ENCODE measurements around the gene OR10P1.

The OR10P1 gene

DNA sequence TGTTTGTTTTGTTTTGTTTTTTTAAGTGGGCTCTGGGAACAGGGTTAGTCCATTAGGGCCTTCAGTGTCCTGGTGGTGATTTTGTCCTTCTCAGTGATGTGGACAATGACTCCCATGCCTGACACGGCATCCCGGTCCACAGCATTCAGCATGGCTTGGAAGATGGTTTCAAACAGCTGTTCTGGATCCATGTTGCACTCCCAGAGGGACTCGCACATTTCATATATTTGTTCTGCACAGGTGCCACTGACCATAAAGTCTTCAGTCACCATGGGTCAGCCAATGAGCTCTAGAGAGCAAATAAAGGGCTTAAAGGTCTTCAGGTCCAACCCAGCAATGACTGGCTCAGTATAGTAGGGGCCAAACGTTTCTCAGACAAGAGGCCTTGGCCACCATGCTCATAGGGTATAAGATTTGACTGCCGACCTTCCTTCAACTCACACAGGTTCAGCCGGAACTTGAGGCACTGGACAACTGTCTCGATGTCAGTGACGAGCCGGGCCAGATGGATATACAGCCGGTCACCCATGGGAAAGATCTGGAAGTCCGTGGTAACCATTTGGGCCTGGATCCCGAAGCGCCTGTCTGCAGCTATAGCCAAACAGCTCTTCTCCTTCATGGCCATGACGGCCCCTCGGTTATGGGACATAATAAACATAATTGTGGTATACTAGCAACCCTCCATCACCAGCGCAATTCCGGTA lies 18.0 kb downstream of the OR10P1 start:
- TF ChIP-seq CTCF (IDR thresholded peaks at IDR 0.05; ENCODE audit: low read depth, low read length) = no peak
- H3K4me3 ChIP-seq (ENCODE audit: low read depth, low read length) = no peak overlapping the region
- no peaks in the 10 kb centered on the region for H3K9me3 ChIP-seq
- peaks cover 21% of the 10 kb centered on the region for H3K27me3 ChIP-seq
- H3K4me1 ChIP-seq = no peaks in the 10 kb centered on the region
- no peaks in the 10 kb centered on the region for H3K36me3 ChIP-seq
- no peak for DNase-seq

- no peaks in the 10 kb centered on the region for H3K9me3 ChIP-seq
- no peak overlapping the region for H3K4me3 ChIP-seq (ENCODE audit: low read depth, low read length)
- H3K27me3 ChIP-seq = peaks cover 34% of the 10 kb centered on the region
- no peak for DNase-seq
- TF ChIP-seq CTCF (IDR thresholded peaks at IDR 0.05; ENCODE audit: low read depth, low read length) = no peak
- H3K4me1 ChIP-seq = no peaks in the 10 kb centered on the region
- H3K36me3 ChIP-seq = no peaks in the 10 kb centered on the region
Measured at GRCh38 chr12:55657212-55657611, 20.5 kb downstream of the OR10P1 start.

DNA sequence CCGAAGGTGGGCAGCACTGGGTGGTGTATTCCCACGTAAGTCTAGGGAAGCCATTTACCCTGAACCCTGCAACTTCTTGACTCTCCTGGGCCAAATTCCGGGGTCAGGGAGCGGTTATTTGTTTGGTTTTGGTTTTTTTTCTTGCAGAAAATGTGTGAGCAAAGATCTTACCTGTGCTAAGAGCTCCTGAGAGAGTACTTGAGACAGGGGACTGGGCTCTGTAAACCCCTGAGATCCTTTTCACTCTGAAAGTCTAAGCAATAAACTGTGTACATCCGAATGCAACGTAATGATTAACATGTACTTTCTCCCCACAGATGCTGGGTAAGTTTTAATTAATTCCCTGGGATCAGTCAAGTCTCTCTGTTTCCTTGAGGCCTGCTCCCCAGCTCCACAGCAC lies 21.5 kb downstream of the OR10P1 start:
- no peak for DNase-seq
- H3K9me3 ChIP-seq = no peaks in the 10 kb centered on the region
- no peaks in the 10 kb centered on the region for H3K4me1 ChIP-seq
- no peaks in the 10 kb centered on the region for H3K36me3 ChIP-seq
- peaks cover 43% of the 10 kb centered on the region for H3K27me3 ChIP-seq
- no peak overlapping the region for H3K4me3 ChIP-seq (ENCODE audit: low read depth, low read length)
- no peak for TF ChIP-seq CTCF (IDR thresholded peaks at IDR 0.05; ENCODE audit: low read depth, low read length)

GRCh38 chr12:55658635-55659391 lies 22.1 kb downstream of the OR10P1 start:
- no peaks in the 10 kb centered on the region for H3K36me3 ChIP-seq
- H3K9me3 ChIP-seq = no peaks in the 10 kb centered on the region
- H3K27me3 ChIP-seq = peaks cover 43% of the 10 kb centered on the region
- no peak for DNase-seq
- H3K4me1 ChIP-seq = no peaks in the 10 kb centered on the region
- no peak for TF ChIP-seq CTCF (IDR thresholded peaks at IDR 0.05; ENCODE audit: low read depth, low read length)
- no peak overlapping the region for H3K4me3 ChIP-seq (ENCODE audit: low read depth, low read length)

DNA sequence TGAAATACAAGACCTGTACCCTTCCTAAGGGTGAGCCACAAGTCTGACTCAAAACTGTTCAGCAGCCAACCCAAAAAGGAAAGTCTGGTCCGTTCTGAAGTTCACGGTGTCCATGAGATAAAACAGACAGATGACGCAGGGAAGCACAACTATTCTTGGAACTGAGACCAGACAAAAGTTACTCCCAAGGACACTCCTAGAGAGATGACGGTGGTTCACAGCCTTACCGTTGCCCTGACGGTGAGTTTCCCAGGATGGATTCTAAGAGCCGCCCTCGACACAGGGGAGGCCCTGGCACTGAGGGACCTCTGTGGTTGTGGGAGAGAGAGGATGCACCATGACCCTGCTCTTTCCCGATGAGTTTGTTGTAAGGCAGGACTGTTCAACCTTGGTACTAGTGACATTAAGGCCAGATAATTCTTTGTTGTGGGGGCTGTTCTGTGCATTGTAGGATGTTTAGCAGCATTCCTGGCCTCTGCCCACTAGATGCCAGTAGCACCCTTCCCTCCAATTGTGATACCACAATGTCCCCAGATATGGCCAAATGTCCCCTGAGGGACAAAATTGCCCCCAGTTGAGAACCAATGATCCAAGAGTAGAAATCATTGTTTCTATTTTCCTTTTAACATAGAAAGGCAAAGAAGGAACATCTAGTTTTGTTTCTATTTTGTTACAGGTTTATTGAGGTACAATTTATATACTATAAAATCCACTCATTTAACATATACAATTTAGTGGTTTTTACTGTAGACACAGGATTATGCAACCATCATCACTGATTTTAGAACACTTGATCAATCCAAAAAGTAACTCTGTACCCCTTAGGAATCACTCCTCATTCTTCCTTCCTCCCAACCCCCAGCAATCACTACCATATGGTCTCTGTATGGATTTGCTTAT lies 23.0 kb downstream of the OR10P1 start:
- H3K27me3 ChIP-seq = peaks cover 43% of the 10 kb centered on the region
- H3K4me1 ChIP-seq = no peaks in the 10 kb centered on the region
- no peaks in the 10 kb centered on the region for H3K36me3 ChIP-seq
- H3K4me3 ChIP-seq (ENCODE audit: low read depth, low read length) = no peak overlapping the region
- no peaks in the 10 kb centered on the region for H3K9me3 ChIP-seq
- DNase-seq = peak; percentile 38
- peak; percentile 66 for TF ChIP-seq CTCF (IDR thresholded peaks at IDR 0.05; ENCODE audit: low read depth, low read length)
